Adrenal gland (tissue), 5 donors: Measurements from ENCODE around the gene SEPTIN12.

Source experiments
- CTCF ChIP-seq, 6 experiments: fragments of 450-650 bp in 4 of 6; fragments of 200-600 bp in 2 of 6; sonication (generic) in 1 of 6; IDR thresholded peaks; 1 replicate in 5 of 6; 2 replicates in 1 of 6; pipeline versions ENCODE4 v1.5.1 to v1.8.0; 2016 to 2021; ENCODE audit warnings: antibody characterized with exemption in 6 of 6, mild to moderate bottlenecking in 2 of 6, moderate library complexity in 1 of 6
- POLR2A ChIP-seq, 2 donors: fragments of 450-650 bp; IDR thresholded peaks; one replicate each; pipeline ENCODE4 v1.6.1; 2017; ENCODE audit warnings: antibody characterized with exemption in 2 of 2, mild to moderate bottlenecking in 2 of 2, moderate library complexity in 1 of 2
- donor health status: DM: no; HTN: no; CAD: no.

- TF ChIP-seq CTCF (IDR thresholded peaks at IDR 0.05) (no peak), POLR2A (IDR thresholded peaks at IDR 0.05) (no peak)
These were observed 4.7 kb downstream of the SEPTIN12 start for GRCh38 chr16:4783251-4783950.
